NCI-H345 treated with DMSO at 0.1 percent for 48 hours (cell line): ENCODE results near the gene KIAA0319L.
"Not testable (repeated sequence)": the region's sequence is repeated elsewhere in the genome, so short reads cannot be mapped to it uniquely, and the experiment has no call there.

Experiments
- DNase-seq: peaks from one replicate; lab custom pipeline; 2025; ENCODE audit not compliant: unreplicated experiment; lab: John Stamatoyannopoulos, UW

The KIAA0319L gene

GRCh38 chr1:35585281-35585680 lies 28.1 kb upstream of the KIAA0319L start:
- no peak for DNase-seq

DNA sequence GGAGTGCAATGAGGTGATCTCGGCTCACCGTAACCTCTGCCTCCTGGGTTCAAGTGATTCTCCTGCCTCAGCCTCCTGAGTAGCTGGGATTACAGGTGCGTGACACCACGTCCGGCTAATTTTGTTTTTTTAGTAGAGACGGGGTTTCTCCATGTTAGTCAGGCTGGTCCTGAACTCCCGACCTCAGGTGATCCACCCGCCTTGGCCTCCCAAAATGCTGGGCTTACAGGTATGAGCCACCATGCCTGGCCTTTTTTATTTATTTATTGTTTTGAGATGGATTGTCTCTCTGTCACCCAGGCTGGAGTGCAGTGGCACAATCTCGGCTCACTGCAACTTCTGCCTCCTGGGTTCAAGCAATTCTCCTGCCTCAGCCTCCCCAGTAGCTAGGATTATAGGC lies 24.4 kb upstream of the KIAA0319L start:
- DNase-seq: not testable (repeated sequence)

DNA sequence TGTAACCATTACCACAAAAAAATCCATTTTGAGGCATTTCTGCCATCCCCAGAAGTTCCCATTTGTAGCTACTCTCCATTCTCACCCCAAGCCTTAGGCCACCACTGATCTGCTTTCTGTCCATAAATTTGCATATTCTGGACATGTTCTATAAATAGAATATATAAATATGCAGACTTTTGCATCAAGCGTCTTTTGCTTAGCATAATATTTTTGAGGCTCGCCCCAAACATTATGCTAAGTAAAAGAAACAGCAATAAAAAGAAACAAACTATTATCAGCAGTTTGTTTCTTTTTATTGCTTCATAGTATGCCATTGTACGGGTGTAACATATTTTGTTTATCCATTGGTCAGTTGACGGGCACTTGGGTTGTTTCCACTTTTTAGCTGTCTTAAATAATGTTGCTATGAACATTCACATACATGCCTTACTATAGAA lies 23.8 kb upstream of the KIAA0319L start:
- no peak for DNase-seq

- DNase-seq: no peak
Measured at GRCh38 chr1:35577071-35577998, 20.1 kb upstream of the KIAA0319L start.

GRCh38 chr1:35576766-35577070 lies 19.5 kb upstream of the KIAA0319L start:
- not testable (repeated sequence) for DNase-seq

GRCh38 chr1:35576061-35576765 lies 19.0 kb upstream of the KIAA0319L start:
- no peak for DNase-seq

- DNase-seq: no peak
Measured at GRCh38 chr1:35575416-35575958, 18.3 kb upstream of the KIAA0319L start.

GRCh38 chr1:35574655-35575415 lies 17.6 kb upstream of the KIAA0319L start:
- DNase-seq: no peak

GRCh38 chr1:35574125-35574654 lies 17.0 kb upstream of the KIAA0319L start:
- DNase-seq: no peak

DNA sequence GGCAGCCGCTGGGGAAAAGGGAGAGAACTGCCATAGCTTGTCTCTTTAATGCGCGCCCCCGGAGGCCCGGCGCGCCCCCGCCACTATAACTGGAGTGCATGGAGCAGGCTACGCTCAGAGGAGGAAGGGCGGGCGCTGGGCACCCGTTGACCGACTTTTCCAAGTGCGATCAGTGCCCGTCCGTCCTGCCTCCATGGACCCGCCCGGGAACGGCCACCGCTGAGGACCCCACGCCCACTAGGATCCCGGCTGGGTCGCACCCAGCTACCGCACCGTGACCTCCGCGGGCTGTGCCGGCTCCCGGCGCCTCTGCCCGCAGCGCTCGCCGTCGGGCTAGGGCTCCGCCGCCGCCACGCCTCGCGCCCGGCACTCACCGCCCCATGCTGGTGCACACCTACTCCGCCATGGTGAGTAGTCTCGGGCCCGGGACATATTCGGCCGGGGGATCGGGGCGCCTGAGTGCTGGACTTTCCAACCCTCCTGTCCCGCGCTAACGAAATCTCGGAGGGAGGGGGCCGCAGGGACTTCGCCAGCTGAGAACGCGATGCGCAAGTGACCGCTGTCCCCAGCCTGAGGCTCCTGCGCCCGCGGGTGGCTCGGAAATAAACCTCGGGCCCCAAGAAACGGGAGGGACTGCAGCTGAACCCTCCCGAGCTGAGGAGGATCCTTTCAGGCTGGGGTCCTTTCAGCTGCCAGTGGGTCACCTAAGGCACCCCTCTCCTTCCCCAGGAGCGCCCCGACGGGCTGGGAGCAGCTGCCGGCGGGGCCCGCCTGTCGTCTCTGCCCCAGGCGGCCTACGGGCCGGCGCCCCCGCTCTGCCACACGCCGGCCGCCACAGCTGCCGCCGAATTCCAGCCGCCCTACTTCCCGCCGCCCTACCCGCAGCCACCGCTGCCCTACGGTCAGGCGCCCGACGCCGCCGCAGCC lies 16.3 kb upstream of the KIAA0319L start, which contains the start of gene TFAP2E:
Gene TFAP2E, plus strand, starts transcription at position 117 of the 927 bp plus-strand sequence. Its CDS starts 264 bp downstream, at position 381.
- DNase-seq: peak; percentile 26

DNA sequence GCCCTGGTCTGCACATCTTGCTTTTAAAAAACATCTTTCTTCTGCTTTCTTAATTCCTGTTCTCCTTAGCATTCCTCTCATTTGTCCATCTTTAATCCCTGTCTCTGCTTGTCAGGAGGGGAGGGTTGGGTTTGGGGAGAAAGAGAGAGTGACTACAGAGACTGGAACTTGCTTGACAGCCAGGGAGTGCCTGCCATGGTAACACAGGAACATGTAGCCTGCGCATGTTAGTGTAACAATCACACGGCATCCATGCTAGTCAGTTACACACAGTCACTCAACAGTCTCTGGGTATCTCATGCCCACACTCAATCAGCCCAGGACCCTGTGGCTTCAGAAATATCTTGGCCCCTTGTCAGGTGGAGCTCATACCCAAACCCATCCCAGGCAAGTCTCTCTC lies 15.1 kb upstream of the KIAA0319L start:
- no peak for DNase-seq

DNA sequence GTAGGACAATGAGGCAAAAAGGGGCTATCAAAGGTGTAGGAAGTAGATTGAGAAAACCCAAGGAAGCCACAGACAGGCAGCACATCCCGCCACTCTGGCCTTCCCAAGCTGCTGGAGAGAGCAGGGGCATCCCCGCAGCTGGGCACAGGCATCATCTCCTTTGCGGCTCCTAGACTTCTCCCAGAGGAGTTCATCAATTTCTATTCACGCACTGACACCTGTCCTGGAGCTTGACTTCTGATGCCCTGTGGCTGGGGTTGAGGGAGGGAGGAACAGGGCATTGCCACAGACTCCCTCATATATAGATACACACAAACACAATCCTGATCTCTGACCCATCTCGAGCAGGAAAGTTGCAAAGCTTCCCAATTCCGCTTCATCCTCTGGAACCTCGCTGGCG lies 14.1 kb upstream of the KIAA0319L start:
- no peak for DNase-seq

GRCh38 chr1:35570589-35571137 lies 13.5 kb upstream of the KIAA0319L start:
- no peak for DNase-seq

GRCh38 chr1:35569936-35570335 lies 12.7 kb upstream of the KIAA0319L start:
- no peak for DNase-seq

DNA sequence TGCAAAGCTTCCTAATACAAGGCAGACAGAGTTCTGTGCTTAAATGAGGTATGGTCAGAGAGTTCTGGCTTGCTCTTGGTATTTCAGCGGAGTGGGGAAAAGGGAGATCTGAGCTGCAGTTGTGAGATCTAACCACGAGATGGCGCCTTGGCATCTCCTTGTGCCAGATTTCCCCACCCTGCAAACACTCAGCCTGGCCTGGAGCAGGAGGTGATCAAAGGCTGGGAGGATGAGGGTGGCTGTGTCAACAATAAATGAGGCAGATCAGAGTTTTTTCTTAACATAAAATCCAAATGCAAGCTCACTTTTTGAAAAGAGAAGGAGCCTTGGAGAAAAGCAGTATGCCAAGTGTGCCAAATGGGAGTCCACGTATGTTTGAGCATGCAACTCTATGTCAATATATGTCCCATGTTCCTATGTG lies 11.8 kb upstream of the KIAA0319L start:
- DNase-seq: peak; percentile 79

DNA sequence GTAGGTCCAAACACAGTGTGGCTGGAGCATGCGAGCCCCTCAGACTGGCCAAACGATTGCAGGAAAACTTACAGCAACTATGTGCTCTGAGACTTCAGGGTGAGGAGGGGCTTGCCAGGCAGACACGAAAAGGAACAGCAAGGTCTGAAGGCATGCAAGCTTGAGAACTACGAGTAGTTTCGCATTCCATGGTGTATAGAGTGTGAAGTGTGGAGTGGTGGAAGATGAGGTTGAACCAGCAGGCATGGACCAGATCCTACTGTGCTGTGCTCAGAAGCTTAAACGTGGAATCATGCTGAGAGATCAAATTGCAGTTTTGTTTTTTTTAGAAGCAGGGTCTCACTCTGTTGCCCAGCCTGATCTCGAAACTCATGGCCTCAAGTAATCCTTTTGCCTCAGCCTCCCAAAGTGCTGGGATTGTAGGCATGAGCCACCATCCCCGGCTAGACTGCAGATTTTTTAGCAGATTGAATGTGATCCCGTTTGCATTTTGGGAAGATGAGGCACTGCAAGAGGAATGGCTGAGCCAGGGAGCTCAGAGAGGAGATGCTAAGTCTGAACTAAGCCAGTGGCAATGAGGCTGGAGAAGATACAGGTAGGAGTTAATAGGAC lies 10.8 kb upstream of the KIAA0319L start:
- no peak for DNase-seq

- DNase-seq: no peak
Measured at GRCh38 chr1:35565742-35566133, 8.5 kb upstream of the KIAA0319L start.

- no peak for DNase-seq
Measured at GRCh38 chr1:35564884-35565741, 7.9 kb upstream of the KIAA0319L start.
